GM21390 (cell line): ENCODE results near the gene EME2.
A peak's percentile ranks its signal among the peaks of the same experiment; 100 is the strongest.

Experiments used
- ATAC-seq: cut with Tn5 transposase; IDR thresholded peaks from one replicate; pipeline ENCODE4 v1.9.1; 2021; ENCODE audit not compliant: unreplicated experiment

The EME2 gene

DNA sequence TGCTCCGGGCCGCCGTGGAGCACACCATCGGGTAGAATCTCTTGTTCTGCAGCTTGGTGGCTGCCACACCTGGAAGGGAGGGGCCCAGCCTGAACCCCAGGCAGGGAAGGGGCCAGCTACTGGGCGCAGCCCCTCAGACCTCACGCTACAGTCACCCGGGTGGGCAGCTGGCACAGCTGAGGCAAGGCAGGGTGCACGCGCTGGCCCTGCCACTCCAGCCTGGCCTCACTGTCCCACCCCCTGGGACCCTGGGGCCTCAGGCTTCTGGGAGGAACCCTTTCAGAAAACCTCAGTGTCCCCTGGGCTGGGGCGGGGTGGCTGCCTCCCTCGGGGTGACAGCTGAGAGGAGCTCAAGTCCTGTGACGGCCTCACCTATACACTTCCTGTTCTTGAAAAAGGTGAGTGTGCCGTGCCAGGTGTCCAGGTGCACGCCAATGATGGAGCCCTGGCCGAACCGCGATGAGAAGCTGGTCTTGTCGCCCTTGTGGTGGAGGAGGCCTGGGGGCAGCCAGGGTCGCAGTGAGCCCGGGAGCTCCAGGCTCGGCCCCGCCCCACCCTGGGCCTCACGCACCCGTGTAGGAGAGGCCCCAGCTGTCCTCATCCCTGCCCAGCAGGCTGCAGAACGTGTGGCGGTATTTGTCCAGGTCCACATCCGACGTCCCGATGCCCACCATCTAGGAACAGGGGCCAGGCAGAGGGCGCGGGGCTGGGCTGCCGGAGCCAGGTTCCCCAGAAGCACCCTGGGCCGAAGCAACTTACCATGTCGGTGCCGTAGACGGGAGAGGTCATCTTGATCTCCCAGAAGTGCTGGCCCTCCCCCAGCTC is 5.0 kb downstream of the EME2 start:
- no peak for ATAC-seq

DNA sequence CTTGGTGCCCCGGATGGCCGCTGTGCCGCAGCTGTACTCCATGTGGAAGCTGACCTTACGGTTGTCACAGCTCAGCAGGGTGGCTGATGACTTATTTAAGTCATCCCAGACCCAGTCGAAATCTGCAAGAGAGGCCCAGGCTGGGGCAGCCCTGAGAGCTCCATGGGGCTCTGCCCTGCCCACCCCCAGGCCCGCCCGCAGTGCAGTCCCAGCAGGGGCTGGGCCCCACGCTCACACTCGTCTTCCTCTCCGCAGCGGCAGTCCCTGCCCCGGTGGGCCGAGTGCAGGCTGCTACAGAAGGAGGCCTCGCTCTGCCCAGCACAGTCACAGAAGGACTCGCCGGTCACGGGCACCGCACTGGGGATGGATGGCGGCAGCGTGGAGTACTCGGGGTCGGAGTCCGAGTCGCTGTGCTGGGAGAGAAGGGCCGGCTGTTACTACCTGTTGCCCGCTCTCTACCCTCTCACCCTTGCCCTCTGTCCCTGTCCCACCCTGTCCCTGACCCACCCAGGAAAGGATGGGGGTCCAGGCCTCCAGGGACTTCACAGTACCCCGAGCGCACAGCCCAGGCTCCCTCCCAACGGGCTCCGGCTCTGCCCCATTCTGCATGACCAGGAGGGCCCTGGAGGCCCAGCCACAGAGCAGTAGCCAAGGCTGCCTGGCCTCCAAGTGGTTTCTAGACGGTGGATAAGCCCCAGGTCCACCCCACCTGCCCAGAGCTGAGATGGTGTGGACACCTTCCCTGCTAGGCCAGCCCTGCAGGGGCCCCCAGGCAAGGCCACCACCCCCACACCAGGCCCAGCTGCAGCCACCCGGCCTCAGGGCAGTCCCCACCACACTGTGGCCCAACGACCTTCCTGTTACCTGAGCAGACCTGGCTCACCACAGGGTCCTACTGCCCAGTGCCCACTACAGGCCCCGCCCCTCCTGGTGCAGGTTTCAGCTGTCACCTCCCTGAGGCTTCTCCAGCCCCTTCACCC is 5.9 kb downstream of the EME2 start:
- no peak for ATAC-seq

GRCh38 chr16:1779234-1779701 is 6.7 kb downstream of the EME2 start:
- ATAC-seq, result no peak

DNA sequence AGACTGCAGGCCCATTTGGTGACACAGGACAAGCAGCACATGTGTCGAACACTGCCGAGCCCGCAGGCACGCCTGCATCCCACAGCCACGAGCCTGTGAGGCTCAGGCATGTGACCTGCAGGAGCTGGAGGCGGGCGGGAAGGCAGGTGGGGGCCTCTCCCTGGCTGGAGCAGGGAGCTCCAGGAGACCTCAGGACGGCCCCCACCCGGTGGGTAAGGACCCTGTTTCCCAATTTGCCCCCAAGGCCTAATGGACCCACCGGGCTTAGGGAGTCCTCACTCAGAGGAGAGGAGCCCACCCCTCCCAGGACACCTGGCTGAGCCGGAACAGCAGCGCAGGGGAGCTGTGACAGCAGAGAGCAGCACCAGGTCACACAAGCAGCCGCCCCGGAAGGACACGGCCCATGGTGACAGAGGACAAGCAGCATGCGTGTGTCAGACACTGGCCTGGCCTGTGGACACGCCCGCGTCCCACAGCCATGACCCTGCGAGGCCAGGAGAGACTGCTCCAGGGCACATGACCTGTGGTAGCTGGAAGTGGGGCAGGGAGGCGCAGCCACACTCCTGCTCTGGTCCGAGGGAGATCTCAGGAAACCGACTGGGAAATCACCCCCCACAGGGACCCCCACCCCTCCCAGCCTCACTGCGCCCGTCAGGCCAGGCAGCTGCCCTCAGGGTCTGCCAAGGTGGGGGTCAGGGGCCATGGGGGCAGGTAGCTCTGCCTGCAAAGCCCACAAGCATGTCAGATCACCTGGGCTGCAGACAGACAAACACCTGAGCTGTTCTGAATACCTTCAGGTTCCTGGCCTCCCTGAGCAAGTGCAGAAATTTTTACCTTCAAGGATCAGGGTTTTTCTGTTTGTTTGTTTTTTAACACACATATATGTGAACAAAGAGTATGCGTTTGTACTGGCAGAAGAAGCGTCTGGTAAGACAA is 7.4 kb downstream of the EME2 start:
- ATAC-seq, result no peak

DNA sequence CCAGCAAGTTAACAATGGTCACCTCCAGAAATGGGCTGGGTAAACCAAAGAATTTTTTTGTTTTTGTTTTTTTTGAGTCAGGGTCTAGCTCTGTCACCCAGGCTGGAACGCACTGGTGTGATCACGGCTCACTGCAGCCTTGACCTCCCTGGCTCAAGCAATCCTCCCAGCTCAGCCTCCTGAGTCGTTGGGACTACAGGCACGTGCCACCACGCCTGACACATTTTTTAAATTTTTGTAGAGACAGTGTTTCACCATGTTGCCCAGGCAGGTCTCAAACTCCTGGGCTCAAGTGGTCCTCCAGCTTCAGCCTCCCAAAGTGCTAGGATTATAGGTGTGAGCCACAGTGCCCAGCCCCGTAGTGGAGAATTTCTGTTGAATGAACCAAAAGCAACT is 8.1 kb downstream of the EME2 start:
- ATAC-seq, result no peak

DNA sequence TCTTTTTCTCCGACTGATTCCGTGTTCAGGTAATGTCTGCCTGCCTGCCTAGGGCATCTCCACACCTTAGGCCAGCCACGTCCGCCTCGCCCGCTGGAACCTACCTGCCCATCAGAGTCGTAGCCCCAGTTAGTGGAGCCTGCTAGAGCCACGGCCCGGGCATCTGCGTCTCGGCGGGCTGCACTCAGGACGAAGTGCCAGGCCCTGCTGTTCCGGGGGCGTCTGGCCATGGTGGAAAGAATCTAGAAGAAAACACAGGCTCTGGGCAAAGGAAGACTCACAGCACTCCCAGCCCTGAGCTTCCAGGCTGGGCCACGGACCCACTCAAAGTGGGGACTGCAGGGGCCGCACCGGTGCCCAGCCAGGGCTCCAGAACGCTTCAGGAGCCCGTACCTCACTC is 8.6 kb downstream of the EME2 start:
- ATAC-seq, result no peak

DNA sequence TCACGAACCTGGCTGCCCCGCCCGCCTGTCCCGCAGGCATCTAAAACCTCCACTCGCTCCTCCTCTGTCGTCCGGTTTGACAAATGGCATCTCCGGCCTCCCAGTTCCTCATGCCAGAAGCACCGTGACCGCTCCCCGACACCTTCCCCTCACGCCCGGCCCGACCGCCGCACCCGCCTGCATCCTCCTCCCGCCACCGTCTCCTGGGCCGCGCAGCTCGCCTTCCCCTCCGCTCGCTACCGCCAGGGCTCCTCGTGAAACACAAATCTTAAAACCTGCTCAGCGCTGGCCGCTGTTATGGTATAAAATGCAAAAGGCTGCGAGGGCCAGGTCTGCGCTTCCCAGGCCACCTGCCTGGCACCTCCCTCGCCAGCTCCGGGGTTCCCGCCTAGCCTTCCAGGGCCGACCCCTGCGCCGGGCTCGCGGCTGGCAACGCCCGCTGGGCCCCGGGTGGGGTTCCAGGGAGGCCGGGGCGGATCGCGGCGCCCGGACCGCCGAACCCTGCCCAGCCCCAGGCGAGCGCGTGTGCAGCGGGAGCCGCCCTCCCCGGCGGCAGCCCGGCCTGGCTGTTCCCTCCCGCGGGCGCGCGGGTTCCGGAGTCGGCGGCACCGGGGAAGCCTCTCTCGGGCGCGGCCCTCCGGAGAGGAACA is 9.3 kb downstream of the EME2 start:
- peak; percentile 9 for ATAC-seq

- peak; percentile 77 for ATAC-seq
These were observed 10.0 kb downstream of the EME2 start, which contains the start of the genes NUBP2 and SPSB3 for GRCh38 chr16:1782408-1783264. TSS of gene NUBP2 (plus strand) at chr16:1782960. CDS start at chr16:1783021, 61 bp downstream. TSS of gene SPSB3 (minus strand) at chr16:1782571. CDS start at chr16:1781483, 1,088 bp downstream.

DNA sequence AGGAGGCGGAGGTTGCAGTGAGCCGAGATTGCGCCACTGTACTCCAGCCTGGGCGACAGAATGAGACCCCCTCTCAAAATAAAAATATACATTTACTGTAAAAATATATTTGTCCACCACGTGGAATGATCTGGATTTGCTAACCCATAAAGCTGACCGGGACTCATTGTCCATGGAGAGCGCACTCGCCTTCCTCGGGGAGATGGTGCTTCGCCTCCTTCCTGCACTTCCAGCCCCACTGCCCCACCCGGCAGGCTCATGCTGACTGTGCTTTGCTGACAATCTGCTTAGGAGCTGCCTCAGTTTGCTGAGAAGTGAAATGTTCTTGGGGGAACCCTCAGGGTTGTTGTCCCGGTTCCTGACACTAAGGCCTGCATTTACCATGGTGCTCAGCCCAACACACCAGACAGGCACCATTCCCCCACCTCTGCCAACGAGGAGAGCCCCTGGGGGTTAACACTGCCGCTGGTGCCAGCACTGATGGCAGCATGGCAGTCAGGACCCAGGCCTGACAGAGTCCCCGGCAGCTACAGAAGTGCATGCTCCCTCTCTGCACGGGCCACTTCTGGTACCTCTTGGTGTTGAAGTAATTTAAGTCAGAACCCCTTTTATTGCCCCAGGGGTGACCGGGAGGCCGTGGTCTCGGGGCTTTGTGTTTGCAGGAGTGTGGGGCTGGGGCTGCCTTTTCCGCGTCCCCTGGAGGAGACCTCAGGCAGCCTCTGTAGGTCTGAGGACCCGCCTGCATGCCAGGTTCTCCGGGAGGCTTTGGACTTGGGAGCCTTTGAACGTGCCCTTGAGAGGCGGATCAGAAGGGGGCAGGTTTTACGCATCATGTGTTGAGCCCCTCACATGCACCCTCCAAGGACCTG is 12.6 kb downstream of the EME2 start:
- ATAC-seq, result no peak

DNA sequence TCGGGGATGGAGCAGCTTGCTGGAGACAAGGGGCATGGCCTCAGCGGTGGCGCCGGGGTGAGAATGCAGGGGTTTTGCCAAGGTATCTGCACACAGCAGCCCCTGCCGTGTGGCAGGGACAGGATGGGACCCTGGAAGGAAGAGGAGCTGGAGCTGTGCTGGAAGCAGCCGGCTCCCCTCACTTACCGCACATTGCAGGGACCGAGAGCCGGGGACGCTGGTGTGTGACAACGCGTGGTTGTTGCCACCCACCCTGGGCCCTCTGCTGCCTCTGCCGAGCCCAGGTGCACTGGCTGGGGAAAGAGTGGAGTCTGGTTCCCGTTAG is 13.2 kb downstream of the EME2 start:
- ATAC-seq, result no peak

DNA sequence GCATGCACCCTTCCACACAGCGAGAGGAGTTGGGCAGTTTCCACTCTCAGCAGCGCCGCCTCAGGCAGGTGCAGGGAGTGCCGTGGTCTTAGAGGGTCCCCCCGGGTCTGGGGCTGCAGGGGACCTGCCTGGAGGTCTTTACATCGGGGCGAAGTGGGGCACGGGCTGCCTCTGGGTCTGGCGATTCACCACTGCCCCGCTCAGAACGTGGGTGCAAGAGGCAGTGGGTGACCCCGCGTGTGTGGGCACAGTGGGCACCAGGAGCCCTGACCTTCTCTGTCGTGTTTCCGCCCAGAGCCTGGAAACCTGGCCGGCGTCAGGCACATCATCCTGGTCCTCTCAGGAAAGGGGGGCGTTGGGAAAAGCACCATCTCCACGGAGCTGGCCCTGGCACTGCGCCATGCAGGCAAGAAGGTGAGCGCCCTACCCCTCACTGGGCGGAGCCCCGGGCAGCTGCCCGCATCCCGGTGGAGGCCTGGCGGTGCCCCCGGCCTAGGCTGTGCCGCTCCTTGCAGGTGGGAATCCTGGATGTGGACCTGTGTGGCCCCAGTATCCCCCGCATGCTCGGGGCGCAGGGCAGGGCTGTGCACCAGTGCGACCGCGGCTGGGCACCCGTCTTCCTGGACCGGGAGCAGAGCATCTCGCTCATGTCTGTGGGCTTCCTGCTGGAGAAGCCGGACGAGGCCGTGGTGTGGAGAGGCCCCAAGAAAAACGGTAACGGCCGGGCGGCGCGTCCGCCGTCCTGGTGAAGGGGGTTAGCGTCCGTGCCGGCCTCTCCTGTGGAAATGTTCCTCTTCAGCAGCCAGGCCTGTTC is 13.8 kb downstream of the EME2 start:
- ATAC-seq, result no peak

DNA sequence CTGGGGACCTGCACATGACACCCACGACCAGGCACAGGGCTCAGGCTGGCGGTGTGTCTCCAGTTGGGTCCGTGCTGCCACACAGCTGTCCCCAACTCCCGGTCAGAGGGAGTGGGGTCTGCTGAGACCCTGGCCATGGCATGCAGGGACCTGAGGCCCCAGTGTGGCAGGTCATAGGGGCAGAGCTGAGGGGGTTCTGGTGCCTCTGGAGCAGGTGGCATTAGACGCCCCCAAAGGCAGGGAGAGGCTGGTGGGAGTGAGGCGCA is 14.4 kb downstream of the EME2 start:
- no peak for ATAC-seq

- no peak for ATAC-seq
These were observed 14.9 kb downstream of the EME2 start for GRCh38 chr16:1787322-1788094.

DNA sequence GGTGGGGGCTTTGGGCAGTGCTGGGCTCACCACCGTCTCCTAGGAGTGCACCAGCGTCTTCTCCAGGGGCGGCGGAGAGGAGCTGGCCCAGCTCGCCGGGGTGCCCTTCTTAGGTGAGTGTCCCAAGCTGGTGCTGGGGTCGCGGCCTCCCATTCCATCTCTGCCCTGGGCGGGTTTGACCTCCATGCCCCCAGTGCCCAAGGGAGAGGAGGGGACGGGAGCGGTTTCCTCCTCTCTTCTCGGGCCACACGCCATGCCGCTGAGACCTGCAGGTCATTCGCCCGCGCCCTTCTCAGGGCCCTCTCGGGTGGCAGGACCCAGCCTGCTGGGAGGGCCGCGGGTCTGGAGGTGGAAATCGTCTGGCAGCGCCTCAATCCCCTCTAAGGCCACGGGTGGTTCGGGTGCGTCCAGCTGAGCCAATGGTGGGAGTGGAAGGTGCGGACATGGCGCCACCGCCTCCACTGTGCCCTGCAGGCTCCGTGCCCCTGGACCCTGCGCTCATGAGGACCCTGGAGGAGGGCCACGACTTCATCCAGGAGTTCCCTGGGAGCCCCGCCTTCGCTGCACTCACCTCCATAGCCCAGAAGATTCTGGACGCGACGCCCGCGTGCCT is 15.6 kb downstream of the EME2 start:
- no peak for ATAC-seq

DNA sequence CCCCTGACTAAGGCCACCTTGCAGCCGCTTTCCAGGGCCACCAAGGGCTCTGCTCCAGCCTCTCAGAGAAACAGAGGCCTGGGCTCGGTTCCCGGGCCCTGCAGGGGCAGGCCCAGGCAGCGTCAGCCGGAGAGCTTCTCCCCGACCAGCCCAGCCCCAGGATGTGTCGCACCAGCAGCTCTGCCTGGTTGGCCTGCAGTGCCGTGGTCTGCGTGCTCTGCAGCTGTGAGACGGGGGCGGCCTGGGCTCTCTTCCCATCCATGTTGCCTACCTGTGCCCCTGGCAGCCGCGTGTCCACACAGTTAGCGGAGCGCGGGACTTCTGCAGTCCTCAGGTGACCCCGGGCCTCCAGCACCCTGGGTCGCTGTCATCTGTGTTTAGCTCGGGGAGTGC is 16.1 kb downstream of the EME2 start:
- ATAC-seq, result no peak

GRCh38 chr16:1789643-1790045 is 17.0 kb downstream of the EME2 start:
- no peak for ATAC-seq

DNA sequence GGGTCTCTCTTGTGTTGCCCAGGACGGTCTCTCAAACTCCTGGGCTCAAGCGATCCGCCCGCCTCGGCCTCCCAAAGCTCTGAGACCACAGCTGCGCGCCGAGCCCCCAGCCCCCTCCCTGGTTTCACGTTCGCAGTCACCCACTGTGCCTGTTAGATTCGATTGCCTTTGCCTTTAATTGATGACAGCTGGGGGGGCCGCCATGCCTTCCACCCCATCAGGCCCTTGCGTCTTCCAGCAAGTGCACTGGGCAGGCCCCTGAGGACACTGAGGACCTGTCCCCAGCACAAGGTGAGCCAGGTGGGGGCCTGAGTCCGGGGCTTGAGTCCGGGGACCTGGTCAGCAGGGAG is 17.6 kb downstream of the EME2 start:
- ATAC-seq, result no peak
